ENCODE results near the gene PKN2.
"Not testable (repeated sequence)": the region's sequence is repeated elsewhere in the genome, so short reads cannot be mapped to it uniquely, and the experiment has no call there.

PKN2 gene

DNA sequence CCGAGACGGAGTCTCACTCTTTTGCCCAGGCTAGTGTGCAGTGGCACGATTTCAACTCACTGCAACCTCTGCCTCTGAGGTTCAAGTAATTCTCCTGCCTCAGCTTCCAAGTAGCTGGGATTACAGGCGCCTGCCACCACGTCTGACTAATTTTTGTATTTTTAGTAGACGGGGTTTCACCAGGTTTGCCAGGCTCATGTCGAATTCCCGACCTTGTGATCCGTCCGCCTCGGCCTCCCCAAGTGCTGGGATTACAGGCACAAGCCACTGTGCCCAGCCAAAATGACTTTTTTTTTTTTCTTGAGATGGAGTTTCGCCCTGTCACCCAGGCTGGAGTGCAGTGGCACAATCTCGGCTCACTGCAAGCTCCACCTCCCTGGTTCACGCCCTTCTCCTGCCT, 185.6 kb downstream of the PKN2 start:
- H3K4me3 ChIP-seq (ENCODE audit: insufficient read depth, low read depth, low read length, poor library complexity, severe bottlenecking); H3K27ac ChIP-seq (ENCODE audit: insufficient read depth, low read length, poor library complexity, severe bottlenecking); H3K9me3 ChIP-seq (ENCODE audit: control insufficient read depth, low read length); H3K36me3 ChIP-seq (ENCODE audit: control insufficient read depth, insufficient read depth, low read length); DNase-seq; H3K4me1 ChIP-seq (ENCODE audit: control insufficient read depth, insufficient read depth, low read length, poor library complexity, severe bottlenecking); H3K27me3 ChIP-seq (replicated peaks; ENCODE audit: control insufficient read depth, insufficient read depth, low read length, poor library complexity, severe bottlenecking): not testable (repeated sequence)

DNA sequence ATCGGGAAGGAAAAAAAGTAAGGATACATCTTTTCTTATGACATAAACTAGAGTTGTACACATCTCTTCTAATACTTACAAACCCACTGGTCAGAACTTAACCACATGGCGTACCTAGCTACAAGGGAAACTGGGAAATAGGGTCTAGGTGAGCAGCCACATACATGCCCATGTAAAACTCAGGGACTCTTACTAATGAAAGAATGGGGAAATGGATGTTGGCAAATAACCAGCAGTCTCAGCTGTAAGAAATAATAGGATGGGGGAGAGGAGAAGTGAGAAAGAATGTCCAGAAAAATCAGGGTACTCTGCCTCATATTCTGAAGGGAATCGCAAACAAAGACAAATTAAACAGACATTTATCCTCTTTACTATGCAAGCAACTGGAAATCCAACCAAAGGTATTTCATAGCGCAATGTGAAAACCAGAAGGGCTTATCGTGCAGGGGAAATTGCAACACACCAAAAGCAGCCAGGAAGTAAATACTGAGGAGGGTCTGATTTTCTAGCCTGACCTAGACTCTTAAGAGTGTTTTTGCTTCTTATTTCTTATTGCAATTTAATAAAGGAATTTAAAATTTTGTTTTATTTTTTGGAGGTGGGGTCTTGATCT, 189.8 kb downstream of the PKN2 start:
- H3K9me3 ChIP-seq (ENCODE audit: control insufficient read depth, low read length): no peaks in the 10 kb centered on the region
- no peak overlapping the region for H3K27ac ChIP-seq (ENCODE audit: insufficient read depth, low read length, poor library complexity, severe bottlenecking)
- DNase-seq: no peak
- peaks cover 9% of the 10 kb centered on the region for H3K36me3 ChIP-seq (ENCODE audit: control insufficient read depth, insufficient read depth, low read length)
- no peaks in the 10 kb centered on the region for H3K27me3 ChIP-seq (replicated peaks; ENCODE audit: control insufficient read depth, insufficient read depth, low read length, poor library complexity, severe bottlenecking)
- H3K4me1 ChIP-seq (ENCODE audit: control insufficient read depth, insufficient read depth, low read length, poor library complexity, severe bottlenecking): peaks cover 5% of the 10 kb centered on the region
- no peak overlapping the region for H3K4me3 ChIP-seq (ENCODE audit: insufficient read depth, low read depth, low read length, poor library complexity, severe bottlenecking)

DNA sequence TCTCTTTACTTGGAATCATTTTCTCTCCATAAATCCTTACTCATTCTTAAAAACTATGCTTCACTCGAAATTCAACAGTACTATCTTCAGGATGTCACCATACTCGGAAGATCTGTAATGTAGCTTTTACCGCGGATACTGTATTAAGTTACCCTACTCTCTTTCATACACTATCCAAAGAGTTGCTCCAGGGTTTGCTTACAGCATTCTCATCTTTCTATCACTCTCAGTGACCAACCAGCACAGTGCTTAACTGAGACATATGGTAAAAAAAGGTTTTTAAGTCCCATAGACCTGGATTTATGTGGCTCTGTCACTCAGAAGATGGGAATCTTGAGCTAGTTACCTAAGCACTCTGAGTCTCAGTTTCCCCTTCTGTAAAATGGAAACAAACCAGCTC, 191.5 kb downstream of the PKN2 start:
- Histone ChIP-seq H3K4me1 (ENCODE audit: control insufficient read depth, insufficient read depth, low read length, poor library complexity, severe bottlenecking) (peaks cover 2% of the 10 kb centered on the region), H3K4me3 (ENCODE audit: insufficient read depth, low read depth, low read length, poor library complexity, severe bottlenecking) (no peak overlapping the region), H3K27me3 (replicated peaks; ENCODE audit: control insufficient read depth, insufficient read depth, low read length, poor library complexity, severe bottlenecking) (no peaks in the 10 kb centered on the region), H3K27ac (ENCODE audit: insufficient read depth, low read length, poor library complexity, severe bottlenecking) (no peak overlapping the region), H3K9me3 (ENCODE audit: control insufficient read depth, low read length) (no peaks in the 10 kb centered on the region), H3K36me3 (ENCODE audit: control insufficient read depth, insufficient read depth, low read length) (peaks cover 13% of the 10 kb centered on the region)
- DNase-seq: no peak

GRCh38 chr1:88876573-88877365, 192.7 kb downstream of the PKN2 start:
- Histone ChIP-seq H3K27me3 (replicated peaks; ENCODE audit: control insufficient read depth, insufficient read depth, low read length, poor library complexity, severe bottlenecking) (no peaks in the 10 kb centered on the region), H3K4me3 (ENCODE audit: insufficient read depth, low read depth, low read length, poor library complexity, severe bottlenecking) (no peak overlapping the region), H3K27ac (ENCODE audit: insufficient read depth, low read length, poor library complexity, severe bottlenecking) (no peak overlapping the region), H3K9me3 (ENCODE audit: control insufficient read depth, low read length) (no peaks in the 10 kb centered on the region), H3K36me3 (ENCODE audit: control insufficient read depth, insufficient read depth, low read length) (peaks cover 13% of the 10 kb centered on the region), H3K4me1 (ENCODE audit: control insufficient read depth, insufficient read depth, low read length, poor library complexity, severe bottlenecking) (peaks cover 5% of the 10 kb centered on the region)
- no peak for DNase-seq

DNA sequence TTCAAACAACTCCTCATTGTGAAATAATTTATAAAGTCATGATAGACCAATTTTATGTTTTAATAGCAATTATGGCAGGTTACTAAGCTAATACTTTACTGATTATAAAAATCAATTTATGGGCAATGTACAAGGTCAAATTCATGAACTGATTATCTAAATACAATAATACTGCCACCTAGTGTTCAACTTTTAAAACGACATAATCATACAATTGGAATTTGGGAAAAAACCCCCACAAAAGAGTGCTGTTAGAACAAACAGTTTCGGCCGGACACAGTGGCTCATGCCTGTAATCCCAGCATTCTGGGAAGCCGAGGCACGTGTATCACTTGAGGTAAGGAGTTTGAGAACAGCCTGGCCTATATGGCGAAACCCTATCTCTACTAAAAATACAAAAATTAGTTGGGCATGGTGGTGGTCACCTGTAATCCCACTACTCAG, 193.3 kb downstream of the PKN2 start:
- H3K9me3 ChIP-seq (ENCODE audit: control insufficient read depth, low read length): no peaks in the 10 kb centered on the region
- DNase-seq: no peak
- H3K4me3 ChIP-seq (ENCODE audit: insufficient read depth, low read depth, low read length, poor library complexity, severe bottlenecking): no peak overlapping the region
- peaks cover 5% of the 10 kb centered on the region for H3K4me1 ChIP-seq (ENCODE audit: control insufficient read depth, insufficient read depth, low read length, poor library complexity, severe bottlenecking)
- H3K27ac ChIP-seq (ENCODE audit: insufficient read depth, low read length, poor library complexity, severe bottlenecking): no peak overlapping the region
- peaks cover 13% of the 10 kb centered on the region for H3K36me3 ChIP-seq (ENCODE audit: control insufficient read depth, insufficient read depth, low read length)
- H3K27me3 ChIP-seq (replicated peaks; ENCODE audit: control insufficient read depth, insufficient read depth, low read length, poor library complexity, severe bottlenecking): no peaks in the 10 kb centered on the region

DNA sequence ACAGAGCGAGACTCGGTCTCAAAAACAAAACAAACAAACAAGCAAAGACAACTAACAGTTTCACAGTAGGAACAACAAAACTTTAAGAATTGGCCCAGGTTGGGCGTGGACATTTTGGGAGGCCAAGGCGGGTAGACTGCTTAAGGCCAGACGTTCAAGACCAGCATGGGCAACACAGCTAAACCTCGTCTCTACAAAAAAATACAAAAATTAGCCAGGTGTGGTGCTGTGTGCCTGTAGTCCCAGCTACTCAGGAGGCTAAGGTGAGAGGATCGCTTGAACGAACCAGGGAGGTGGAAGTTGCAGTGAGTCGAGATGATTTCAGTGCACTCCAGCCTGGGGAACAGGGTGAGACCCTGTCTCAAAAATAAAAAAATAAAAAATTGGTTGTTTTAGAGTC, 193.8 kb downstream of the PKN2 start:
- Histone ChIP-seq H3K9me3 (ENCODE audit: control insufficient read depth, low read length) (no peaks in the 10 kb centered on the region), H3K4me3 (ENCODE audit: insufficient read depth, low read depth, low read length, poor library complexity, severe bottlenecking) (no peak overlapping the region), H3K27ac (ENCODE audit: insufficient read depth, low read length, poor library complexity, severe bottlenecking) (no peak overlapping the region), H3K27me3 (replicated peaks; ENCODE audit: control insufficient read depth, insufficient read depth, low read length, poor library complexity, severe bottlenecking) (no peaks in the 10 kb centered on the region), H3K36me3 (ENCODE audit: control insufficient read depth, insufficient read depth, low read length) (peaks cover 13% of the 10 kb centered on the region), H3K4me1 (ENCODE audit: control insufficient read depth, insufficient read depth, low read length, poor library complexity, severe bottlenecking) (peaks cover 5% of the 10 kb centered on the region)
- no peak for DNase-seq

- no peak overlapping the region for H3K4me3 ChIP-seq (ENCODE audit: insufficient read depth, low read depth, low read length, poor library complexity, severe bottlenecking)
- no peak overlapping the region for H3K27ac ChIP-seq (ENCODE audit: insufficient read depth, low read length, poor library complexity, severe bottlenecking)
- no peaks in the 10 kb centered on the region for H3K27me3 ChIP-seq (replicated peaks; ENCODE audit: control insufficient read depth, insufficient read depth, low read length, poor library complexity, severe bottlenecking)
- no peaks in the 10 kb centered on the region for H3K9me3 ChIP-seq (ENCODE audit: control insufficient read depth, low read length)
- H3K36me3 ChIP-seq (ENCODE audit: control insufficient read depth, insufficient read depth, low read length): peaks cover 12% of the 10 kb centered on the region
- H3K4me1 ChIP-seq (ENCODE audit: control insufficient read depth, insufficient read depth, low read length, poor library complexity, severe bottlenecking): peaks cover 5% of the 10 kb centered on the region
- no peak for DNase-seq
Observed at GRCh38 chr1:88878731-88879130, 194.7 kb downstream of the PKN2 start.

GRCh38 chr1:88880717-88881116, 196.6 kb downstream of the PKN2 start:
- not testable (repeated sequence) for H3K4me1 ChIP-seq (ENCODE audit: control insufficient read depth, insufficient read depth, low read length, poor library complexity, severe bottlenecking); DNase-seq; H3K9me3 ChIP-seq (ENCODE audit: control insufficient read depth, low read length); H3K27ac ChIP-seq (ENCODE audit: insufficient read depth, low read length, poor library complexity, severe bottlenecking); H3K4me3 ChIP-seq (ENCODE audit: insufficient read depth, low read depth, low read length, poor library complexity, severe bottlenecking); H3K27me3 ChIP-seq (replicated peaks; ENCODE audit: control insufficient read depth, insufficient read depth, low read length, poor library complexity, severe bottlenecking)
- H3K36me3 ChIP-seq (ENCODE audit: control insufficient read depth, insufficient read depth, low read length): peaks cover 22% of the 10 kb centered on the region

DNA sequence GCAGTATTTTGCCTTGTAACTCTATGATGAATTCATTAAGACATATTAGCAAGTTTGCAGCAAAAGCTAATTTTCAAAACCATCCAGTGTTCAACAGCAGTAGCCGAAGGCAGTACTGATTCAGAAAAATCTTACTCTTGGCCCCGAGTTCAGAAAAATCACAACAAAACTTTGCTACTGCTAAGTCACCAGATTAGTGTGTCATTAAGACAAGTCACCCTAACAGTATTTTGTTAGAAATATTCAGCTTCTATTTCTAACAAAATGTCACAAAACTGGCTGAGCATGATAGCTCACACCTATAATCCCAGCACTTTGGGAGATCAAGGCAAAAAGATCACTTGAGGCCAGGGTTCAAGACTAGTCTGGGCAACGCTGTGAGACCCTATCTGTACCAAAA, 199.1 kb downstream of the PKN2 start:
- DNase-seq: no peak
- Histone ChIP-seq H3K9me3 (ENCODE audit: control insufficient read depth, low read length) (no peaks in the 10 kb centered on the region), H3K36me3 (ENCODE audit: control insufficient read depth, insufficient read depth, low read length) (peaks cover 34% of the 10 kb centered on the region), H3K27me3 (replicated peaks; ENCODE audit: control insufficient read depth, insufficient read depth, low read length, poor library complexity, severe bottlenecking) (no peaks in the 10 kb centered on the region), H3K4me3 (ENCODE audit: insufficient read depth, low read depth, low read length, poor library complexity, severe bottlenecking) (no peak overlapping the region), H3K27ac (ENCODE audit: insufficient read depth, low read length, poor library complexity, severe bottlenecking) (no peak overlapping the region), H3K4me1 (ENCODE audit: control insufficient read depth, insufficient read depth, low read length, poor library complexity, severe bottlenecking) (peaks cover 6% of the 10 kb centered on the region)
